DMS 273 (cell line): ENCODE measurements around the gene ZBTB46.
"Not testable (repeated sequence)": the region's sequence is repeated elsewhere in the genome, so short reads cannot be mapped to it uniquely, and the experiment has no call there.

Experiments
- DNase-seq: peaks from one replicate; lab custom pipeline; 2025; ENCODE audit not compliant: unreplicated experiment; lab: John Stamatoyannopoulos, UW

Gene ZBTB46

DNA sequence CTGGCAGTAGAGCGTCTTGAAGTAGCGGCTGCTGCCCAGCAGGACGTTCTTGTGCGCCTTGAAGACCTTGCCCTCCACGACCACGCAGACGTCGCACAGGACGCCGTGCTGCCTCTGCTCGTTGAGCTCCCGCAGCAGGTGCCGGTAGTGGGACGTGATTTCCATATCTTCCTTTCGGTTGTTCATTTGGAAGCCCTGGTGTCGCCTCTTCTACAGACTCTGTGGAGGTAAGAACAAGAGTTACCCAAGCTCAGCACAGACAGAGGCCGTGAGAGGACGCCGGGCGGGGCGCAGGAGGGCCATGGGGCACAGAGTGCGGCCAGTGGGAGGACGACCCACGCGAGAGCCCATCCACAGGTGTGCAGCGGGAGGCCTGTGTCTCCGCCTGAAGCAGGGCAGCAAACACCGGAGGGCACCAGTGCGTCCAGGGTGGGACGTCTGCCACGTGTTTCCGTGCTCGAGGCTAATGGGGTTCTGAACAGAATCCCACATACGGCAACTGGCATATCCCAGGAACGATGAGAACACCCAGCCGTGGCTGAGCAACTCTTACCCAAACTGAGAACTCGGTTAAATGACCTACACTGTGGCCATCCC, 40.4 kb downstream of the ZBTB46 start:
- DNase-seq, result no peak

GRCh38 chr20:63789836-63790571, 41.1 kb downstream of the ZBTB46 start:
- DNase-seq, result no peak

GRCh38 chr20:63787749-63788148, 43.3 kb downstream of the ZBTB46 start:
- DNase-seq, result no peak

DNA sequence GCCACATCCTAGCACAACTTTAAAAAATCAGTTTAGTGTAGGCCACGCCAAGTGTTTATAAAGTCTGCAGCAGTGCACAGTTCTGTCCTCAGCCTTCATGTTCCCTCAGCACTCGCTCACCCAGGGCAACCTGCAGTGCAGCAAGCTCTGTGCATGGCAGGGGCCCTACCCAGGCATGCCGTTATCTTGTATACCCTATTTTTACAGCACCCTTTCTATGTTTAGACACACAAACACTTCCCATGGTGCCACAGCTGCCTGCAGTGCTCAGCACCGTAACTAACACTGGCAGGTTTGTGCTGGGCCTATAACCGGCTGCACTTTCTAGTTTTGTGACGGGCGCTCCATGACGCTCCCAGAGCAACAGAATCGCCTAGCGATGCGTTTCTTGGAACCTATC, 43.8 kb downstream of the ZBTB46 start:
- DNase-seq, result no peak

- DNase-seq, result no peak
Observed at GRCh38 chr20:63785691-63786131, 45.4 kb downstream of the ZBTB46 start.

GRCh38 chr20:63783970-63784369, 47.1 kb downstream of the ZBTB46 start:
- DNase-seq, result no peak

DNA sequence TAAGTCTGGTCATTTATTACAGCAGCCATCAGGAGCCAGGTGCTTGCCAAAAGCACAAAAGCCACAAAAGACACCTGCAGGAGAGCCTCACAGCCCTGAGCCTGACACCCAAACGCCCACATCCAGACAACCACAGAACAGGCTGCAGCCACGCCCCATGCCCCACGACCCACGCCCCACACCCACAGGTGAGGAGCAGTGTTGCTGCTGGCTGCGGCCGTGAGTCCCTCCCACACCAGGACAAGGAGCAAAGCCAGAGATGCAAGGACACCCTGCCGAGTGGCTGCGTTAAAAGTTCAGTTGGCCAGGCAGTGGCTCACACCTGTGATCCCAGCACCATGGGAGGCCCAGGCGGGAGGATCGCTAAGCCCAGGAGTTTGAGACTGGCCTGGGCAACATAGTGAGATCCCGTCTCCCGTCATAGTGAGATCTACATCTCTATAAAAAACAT, 48.5 kb downstream of the ZBTB46 start:
- no peak for DNase-seq

DNA sequence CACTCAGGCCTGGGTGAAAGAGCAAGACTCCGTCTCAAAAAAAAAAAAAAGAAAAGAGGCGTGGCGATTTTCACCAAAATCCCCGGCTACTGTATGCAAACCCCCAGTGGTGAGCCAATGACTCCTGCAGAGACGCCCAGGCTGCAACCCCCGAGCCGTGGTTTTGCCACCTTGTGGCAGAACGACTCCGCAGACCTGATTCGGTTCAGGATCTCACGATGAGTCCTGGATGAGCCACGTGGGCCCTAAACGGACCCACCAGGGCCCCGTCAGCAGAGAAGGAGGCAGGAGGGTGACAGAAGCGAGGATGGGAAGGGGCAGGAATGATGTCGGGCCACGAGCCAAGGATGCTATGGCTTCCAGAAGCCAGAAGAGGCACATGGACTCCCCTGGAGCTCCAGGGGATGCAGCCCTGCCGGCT, 49.0 kb downstream of the ZBTB46 start:
- DNase-seq, result peak; percentile 31

DNA sequence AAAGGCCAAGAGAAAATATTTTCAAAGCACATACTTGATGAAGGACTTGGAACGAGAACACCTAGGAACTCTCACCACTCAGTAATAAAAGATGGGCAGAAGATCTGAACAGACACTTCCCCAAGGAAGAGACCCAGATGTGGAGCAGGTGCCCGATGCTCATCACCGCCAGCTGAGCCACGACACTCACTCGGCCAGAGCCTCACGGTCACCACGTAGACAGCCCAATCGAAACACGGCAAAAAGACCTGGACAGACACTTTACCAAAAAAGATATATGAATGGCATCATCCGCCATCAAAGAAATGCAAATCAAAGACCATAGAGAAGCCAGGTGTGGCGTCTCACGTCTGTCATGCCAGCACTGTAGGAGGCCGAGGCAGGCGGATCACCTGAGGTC, 49.9 kb downstream of the ZBTB46 start:
- DNase-seq, result no peak

DNA sequence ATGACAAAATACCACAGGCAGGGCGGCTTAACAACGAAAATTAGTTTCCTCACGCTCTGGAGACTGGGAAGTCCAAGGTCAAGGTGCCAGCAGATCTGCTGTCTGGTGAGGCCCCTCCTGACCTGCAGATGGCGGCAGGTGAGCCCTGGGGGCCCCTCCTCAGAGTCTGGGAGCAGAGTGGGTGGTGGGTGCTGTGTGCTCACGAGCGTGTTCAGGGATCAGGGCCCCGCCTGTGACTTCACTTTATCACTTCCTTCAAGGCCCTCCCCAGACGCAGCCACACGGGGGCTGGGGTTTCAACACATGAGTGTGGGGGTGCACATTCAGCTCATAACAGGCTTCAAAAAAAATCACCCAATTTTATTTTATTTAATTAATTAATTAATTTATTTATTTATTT, 52.2 kb downstream of the ZBTB46 start:
- no peak for DNase-seq

DNA sequence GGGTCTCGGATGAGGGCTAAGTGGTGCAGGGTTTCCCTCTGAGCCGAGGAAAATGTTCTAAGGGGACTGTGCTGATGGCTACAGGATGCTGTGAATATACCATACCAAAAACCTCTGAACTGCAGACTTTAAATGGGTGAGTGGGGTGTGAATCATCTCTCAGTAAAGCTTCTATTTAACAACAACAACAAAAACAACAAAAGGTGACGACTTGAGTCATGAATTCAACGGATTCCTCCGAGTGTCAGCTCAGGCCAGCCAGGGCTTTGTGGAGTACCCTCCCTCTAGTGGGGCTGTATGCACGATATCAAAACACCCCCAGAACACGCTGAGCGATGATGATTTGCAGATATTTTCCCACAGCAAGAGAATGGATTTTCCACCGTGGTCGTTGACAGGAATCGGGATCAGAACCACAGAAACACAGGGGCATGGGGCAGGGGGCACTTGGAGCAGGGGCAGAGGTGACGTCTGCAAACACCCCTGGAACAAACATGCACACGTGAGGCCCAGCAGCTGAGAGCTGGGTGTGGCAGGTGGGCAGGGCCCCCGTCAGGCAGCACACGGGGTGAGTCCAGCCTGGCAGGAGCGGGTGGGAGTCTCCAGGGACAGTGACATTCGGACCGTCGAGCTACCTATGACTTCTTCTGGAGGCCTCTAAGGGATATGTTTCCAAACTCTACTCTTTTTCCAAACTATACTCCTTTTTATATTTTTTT, 52.9 kb downstream of the ZBTB46 start:
- no peak for DNase-seq

DNA sequence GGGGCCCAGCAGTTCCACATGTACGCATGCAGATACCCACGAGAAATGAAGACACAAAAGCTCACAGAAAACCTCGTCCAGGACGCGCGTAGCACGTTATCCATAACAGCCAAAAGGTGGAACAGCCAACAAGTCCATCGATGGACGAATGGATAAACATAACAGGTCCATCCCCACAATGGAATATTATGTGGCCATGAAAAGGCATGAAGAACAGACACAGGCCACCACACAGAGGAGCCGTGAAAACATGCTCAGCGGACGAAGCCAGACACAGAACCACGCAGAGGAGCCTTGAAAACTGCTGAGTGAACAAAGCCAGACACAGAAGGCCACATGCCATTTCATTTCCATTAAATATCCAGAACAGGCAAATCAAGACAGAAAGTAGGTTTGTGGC, 53.5 kb downstream of the ZBTB46 start:
- DNase-seq, result no peak

DNA sequence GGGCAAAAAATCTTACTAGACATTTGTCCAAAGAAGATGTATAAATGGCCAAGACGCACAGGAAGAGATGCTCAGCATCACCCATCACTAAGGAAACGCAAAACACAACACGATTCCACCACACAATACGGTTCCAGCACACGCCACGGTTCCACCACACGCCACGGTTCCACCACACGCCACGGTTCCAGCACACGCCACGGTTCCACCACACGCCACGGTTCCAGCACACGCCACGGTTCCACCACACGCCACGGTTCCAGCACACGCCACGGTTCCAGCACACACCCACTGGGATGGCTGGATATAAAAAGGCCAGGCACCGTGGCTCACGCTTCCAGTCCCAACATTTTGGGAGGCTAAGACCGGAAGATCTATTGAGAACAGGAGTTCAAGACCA, 54.2 kb downstream of the ZBTB46 start:
- DNase-seq, result not testable (repeated sequence)

- no peak for DNase-seq
Observed at GRCh38 chr20:63775096-63775978, 55.7 kb downstream of the ZBTB46 start.

DNA sequence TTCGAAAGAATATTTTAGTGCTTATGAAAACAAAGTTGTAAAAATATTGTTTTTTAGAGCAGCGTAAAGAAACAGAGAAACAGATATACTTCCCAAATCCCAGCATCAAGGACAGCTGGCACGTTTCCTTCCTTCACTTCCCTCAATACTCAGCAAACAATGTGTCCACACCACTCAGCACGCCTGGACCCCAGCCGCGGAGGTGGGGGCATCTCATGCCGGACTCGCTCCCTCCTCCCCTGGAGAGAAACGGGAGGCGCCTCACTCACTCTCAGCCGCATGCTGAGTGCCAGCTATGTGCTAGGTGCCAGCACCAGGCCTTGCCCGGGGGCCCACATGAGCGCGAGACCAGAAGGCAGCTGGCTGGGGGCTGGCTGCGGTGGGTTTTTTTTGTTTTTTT, 56.8 kb downstream of the ZBTB46 start:
- no peak for DNase-seq

DNA sequence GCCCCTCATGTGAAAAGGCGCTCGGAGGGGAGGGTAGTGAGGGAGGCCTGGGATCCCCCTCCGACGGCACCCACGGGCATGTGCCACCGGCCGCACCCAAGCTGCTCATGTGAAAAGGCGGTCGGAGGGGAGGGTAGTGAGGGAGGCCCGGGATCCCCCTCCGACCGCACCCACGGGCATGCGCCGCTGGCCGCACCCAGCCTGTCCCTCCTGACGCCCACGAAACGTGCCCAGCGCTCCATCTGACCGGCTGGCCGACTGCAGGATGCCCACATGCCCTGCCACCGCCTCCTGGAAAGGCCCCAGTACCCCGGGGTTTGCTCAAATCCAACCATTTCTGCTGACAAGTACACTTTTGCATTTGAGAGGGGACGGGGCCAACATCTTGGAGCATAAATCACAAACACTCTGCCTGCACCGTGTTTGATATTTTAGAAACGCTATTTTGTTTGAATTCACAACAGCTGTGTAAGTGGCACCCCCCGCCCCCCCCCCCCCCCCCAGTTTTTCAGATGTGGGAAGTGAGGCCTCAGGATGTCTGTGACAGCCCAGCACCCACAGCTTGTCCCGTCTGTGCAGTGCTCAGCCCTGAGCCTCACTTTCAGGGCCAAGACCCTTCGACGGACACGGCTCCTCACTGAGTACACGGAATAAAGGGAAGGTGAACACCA, 57.4 kb downstream of the ZBTB46 start:
- no peak for DNase-seq

DNA sequence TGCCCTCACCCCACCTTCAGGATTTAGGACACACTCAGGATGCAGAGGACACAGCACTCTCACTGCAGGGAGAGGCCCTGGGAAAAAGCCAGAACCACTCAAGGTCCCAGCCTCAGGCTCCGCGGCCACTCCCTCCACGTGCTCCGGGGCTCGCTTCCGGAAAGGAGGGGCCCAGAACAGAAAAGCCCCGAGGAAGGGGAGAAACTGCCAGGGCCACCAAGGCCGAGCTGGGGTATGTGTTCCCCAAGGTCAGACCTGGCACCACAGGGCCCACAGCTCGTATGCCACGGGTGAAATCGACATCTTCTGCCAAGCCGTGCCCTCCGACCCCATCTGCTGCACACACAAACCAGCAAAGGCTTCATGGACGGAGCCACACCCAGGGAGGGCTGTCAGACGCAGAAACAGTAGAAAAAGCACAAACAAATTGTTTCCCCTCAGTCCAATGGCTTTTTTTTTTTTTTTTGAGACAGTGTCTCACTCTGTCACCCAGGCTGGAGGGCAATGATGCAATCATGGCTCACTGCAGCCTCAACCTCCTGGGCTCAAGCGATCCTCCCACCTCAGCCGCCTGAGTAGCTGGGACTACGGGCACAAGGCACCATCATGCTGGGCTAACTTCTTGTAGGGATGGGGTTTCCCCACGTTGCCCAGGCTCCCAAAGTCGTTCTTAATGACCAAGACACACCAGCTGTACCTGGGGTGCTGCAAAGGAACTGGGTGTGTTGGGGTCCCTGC, 58.1 kb downstream of the ZBTB46 start:
- DNase-seq, result no peak

- DNase-seq, result no peak
Observed at GRCh38 chr20:63771046-63771707, 59.9 kb downstream of the ZBTB46 start.

DNA sequence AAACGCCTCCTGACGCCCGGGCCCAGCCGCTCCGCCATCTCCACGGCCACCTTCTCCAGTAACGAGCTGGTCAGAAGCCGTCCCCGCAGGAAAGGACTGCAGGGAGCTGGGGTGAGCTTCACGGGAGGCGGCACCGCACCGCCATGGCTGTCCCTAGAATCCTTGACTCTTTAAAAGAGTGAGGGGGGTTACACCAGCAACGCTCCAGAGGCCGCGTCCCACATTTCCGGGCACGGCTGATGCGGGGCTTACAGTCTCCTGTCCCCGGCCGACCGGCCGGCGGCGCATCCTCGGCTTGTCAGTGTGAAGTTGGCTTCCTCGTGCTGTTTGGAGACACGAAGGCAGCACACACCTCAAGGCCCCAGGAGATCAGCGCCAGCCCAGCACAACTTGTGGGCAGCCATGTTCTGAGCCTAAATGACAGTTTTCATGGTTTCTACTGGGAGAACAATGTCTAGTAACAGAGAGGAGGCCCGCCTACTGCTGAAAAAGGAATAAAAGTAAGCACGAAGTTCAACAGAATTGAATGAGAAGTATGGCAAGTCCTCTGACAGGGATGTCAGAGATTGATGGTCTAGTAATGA, 61.1 kb downstream of the ZBTB46 start:
- no peak for DNase-seq
